TTC549 (cell line): Measurements from ENCODE around the gene CLIP4.
A peak's percentile ranks its signal among the peaks of the same experiment; 100 is the strongest.
"Not testable (repeated sequence)": the region's sequence is repeated elsewhere in the genome, so short reads cannot be mapped to it uniquely, and the experiment has no call there.

Experiments used
- FAIRE-seq: peaks from 2 replicates; lab custom pipeline; 2012; peaks lifted over from hg19 to GRCh38; lab: Jason Lieb, UNC

The CLIP4 gene

DNA sequence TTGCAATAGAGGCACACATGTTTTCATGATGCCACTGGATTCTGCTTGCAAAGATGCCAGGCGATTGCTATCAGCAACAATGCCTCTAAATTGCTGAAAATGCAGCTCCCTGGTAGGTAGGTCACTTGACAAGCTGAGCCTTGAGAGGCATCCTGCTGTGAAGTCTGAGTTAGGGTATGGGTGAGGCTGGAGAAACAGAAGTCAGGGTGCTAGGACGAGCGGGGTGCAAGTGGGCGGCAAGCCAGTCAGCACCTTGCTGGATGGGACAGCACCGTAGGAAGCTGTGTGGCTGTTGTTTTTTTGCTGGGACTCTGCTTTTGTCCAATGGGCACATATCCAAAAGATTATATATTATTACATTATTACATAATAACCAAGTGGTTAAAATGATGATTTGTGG is 10.5 kb upstream of the CLIP4 start:
- no peak for FAIRE-seq

GRCh38 chr2:29105375-29105774 is 9.8 kb upstream of the CLIP4 start:
- no peak for FAIRE-seq

- no peak for FAIRE-seq
Measured at GRCh38 chr2:29106256-29106655, 9.0 kb upstream of the CLIP4 start.

- FAIRE-seq, result no peak
Measured at GRCh38 chr2:29106980-29107388, 8.2 kb upstream of the CLIP4 start.

GRCh38 chr2:29107547-29107946 is 7.7 kb upstream of the CLIP4 start:
- FAIRE-seq, result not testable (repeated sequence)

GRCh38 chr2:29108225-29108624 is 7.0 kb upstream of the CLIP4 start:
- no peak for FAIRE-seq

GRCh38 chr2:29109246-29109645 is 6.0 kb upstream of the CLIP4 start:
- FAIRE-seq, result no peak

- FAIRE-seq, result no peak
Measured at GRCh38 chr2:29110916-29111535, 4.2 kb upstream of the CLIP4 start.

GRCh38 chr2:29112379-29112778 is 2.8 kb upstream of the CLIP4 start:
- no peak for FAIRE-seq

DNA sequence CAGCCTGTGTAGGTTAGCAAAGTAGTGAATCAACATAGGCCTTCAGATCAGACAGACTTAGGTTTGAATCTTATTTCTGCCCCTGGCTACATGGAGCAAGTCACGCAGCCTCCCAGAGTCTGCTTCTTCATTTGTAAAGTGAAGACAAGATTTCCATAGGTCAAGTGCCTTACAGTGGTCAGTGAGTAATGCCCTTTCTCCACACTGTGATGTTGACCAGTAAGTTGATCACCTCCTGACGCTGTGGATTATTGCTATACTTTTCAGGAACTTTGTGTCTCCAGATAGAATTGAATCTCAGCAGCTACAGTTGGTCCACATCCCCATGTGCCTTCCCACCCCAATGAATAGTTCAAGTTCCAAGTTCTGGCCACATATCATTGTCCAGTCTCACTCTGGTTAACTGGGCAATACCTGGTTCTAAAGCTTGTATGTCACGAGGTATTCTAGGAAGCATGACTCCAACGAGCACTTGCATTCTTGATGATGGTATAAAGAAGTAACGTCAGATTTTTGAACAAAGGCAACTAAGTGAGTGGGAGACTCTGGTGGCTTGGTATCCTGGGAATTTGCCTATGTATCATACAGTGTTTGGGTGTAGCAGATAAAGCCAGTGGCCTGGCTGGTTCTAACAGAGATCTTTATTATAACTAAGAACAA is 2.1 kb upstream of the CLIP4 start:
- FAIRE-seq, result no peak

DNA sequence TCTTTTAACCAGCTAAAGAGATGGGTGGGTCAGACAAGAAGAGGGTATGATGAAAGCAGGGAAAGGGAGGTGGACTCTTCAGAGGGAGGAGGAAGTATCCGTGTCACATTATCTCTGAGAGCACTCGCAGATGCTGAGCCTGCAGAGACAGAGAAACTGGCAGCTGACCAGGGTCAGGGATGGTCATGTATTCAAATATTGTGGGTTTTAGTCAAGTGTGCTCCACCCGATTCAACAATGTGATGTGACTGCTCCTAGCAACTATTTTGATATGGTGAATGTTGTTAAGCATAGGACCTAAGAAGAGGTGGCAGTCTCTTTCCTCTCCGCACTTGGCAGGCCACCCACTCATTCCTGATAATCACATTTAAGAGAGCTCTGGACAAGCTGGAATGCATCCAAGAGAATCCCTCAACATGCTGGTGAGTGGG is 1.3 kb upstream of the CLIP4 start:
- no peak for FAIRE-seq

DNA sequence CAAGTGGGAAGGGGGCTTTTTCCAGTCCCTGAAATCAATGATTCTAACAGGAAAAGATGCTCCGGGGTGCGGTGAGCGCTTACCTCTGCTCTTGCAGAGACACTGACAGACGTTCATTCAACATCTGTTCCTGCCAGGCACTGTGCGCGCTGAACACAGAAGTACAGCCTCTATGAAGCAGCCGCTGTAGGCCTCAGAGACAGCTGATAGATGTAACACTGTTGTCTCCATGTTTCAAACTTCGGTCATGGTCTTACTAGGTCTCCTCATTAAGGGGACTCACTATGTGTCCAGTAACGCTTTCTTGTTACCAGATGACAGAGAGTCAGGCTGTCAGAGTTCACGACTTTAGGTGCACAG is 649 bp upstream of the CLIP4 start:
- FAIRE-seq, result no peak

- FAIRE-seq, result no peak
Measured at GRCh38 chr2:29115797-29116781, 874 bp downstream of the CLIP4 start.

GRCh38 chr2:29117636-29118303 is 2.6 kb downstream of the CLIP4 start:
- no peak for FAIRE-seq

- no peak for FAIRE-seq
Measured at GRCh38 chr2:29119211-29119610, 4.0 kb downstream of the CLIP4 start.

DNA sequence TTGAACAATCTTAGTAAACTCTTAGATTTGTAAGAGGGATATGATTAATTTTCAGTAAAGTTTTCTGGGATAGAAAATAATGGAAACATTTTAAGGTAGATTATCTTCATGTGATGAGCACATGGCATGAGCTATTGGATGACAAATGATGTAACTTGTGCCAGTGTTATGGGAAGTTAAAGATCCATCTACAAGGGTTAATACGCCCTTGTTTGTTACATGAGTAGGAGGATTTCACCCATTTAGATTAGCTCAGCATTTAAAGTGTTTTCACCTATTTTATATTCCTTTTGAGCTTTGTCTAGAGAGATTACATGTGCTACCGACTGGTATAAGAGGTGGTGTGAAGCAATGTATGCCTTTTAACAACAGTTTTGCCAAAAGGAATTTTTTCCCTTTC is 5.6 kb downstream of the CLIP4 start:
- FAIRE-seq, result no peak

- FAIRE-seq, result no peak
Measured at GRCh38 chr2:29123617-29124349, 8.6 kb downstream of the CLIP4 start.

- FAIRE-seq, result no peak
Measured at GRCh38 chr2:29124504-29124903, 9.3 kb downstream of the CLIP4 start.

DNA sequence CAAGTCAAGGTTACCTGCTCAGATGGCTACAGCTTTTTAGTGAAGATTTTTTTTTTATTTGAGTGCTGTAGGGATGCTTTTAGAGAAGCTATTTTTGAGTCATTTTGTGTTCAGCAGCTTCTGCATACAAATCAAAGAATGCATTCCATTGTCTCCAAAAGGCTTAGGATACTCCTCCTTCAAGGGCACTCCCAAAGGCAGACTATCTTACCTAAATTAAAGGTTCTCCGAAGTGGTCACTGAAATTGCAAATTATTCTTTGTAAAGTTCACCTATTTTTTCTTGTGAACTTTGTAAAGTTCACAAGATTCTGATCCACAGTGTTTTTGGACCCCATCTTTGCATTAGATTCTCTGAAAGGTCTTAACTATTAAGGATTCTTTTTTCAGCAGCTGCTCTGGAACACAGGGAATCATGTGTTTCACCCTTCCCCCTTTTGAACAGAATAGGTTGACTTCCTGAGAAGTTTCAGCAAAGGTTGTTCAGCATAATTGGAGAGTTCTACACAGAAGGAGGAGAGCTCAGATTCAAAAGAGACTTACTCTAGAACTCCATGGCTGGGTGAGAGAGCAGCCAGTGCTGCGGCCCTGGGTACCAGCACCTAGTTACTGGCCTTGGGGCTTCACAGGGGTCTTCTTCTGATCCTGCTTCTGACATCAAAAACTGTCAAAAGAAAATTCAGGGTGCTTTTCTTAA is 14.5 kb downstream of the CLIP4 start:
- no peak for FAIRE-seq

- FAIRE-seq, result peak; percentile 84
Measured at GRCh38 chr2:29130295-29130694, 15.1 kb downstream of the CLIP4 start.

DNA sequence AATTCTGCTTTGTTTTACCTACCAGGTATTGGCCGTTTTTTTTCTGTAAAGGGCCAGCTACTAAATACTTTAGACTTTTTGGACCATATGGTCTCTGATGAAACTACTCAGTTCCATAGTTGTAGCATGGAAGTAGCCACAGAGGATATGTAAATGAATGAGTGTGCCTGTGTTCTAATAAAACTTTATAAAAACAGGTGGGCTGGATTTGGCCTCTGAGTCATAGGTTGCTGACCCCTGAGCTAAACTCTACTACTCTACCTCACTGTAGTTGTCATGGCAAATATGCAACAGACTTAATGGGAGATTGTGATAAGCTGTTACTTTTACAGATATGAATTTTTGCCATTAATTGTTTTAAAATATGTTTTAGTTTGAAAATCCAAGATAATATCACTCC is 19.7 kb downstream of the CLIP4 start:
- no peak for FAIRE-seq
